Dermis blood vessel endothelial cell (primary cell): ENCODE results near the gene GRID1. TPM values are rescaled to one million over a fixed set of nuclear protein-coding genes. Genes with fewer than 3 reads are reported as not detected.

ENCODE experiments used
- DNase-seq: peaks from one replicate; pipeline ENCODE4 v3.0.0; 2010
- total RNA-seq: library from RNA; depleted of rRNA; stranded (reverse); fragments of >200 nt; gene quantifications from 2 replicates; pipeline ENCODE4 v1.2.3, GENCODE V29; 2014

Gene GRID1
- total RNA-seq, 1 donor from 2014 or later = not detected

DNA sequence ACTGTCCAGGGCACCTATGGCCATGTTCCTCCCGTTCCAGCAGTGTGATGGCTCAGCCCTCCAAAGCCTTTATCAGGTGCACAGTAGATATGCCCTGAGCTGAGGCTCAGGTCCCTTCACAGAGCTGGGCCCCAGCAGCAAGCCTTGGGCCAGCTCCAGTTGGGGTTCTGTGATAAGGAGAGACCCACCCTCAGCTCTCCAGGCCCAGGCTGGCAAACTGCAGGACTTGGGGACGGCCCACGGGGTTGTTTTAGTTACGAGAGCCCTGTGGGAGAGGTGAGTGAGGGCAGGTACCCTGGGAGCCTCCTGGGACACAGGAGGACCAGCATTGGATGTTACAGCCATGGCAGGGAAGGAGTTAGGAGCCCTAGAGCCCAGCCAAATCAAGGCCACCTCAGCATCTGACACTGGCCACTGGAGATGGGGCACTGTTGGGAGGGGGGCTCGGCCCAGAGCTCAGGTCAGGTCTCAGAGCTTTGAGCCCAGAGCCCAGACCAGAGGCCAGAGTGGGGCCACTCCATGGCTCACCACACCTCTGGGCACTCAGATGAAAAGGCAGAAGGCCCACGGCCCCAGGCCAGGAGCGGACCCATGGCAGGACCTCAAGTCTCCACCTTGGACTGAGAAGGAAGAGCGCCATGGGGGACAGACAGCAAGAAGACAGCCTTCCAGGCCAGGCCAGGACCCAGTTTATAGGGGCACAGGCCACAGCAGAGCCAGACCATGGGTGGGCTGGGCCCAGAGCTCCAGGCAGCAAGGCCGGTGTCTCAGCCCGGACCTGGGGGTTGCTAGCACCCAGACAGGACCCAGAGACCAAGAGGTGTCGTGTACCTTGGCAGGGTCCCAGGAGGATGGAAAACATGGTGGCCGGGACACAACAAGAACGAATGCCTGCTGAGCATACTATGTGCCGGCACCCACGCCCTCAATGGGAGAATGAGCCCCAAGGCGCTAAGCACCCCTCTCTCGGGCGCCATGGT, 12.8 kb downstream of the GRID1 start:
- DNase-seq = no peak

DNA sequence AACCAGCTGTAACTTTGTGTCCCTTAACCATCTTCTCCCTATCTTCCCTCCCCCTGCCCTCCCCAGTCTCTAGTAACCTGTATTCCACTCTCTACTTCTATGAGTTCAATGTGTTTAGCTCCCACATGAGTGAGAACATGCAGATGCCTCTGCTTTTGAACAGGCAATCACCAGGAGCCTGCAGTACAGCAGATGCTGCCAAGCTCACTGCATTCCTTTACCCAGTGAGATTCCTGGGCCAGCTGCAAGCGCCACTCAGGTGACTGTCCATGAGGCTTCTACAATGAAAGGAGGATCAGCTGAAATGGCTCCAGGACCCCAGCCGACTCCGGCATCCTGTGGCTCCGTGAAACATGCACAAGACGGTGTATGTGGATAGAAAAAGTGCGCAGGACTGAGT, 15.7 kb downstream of the GRID1 start:
- DNase-seq = no peak

GRCh38 chr10:86349940-86350630, 16.5 kb downstream of the GRID1 start:
- no peak for DNase-seq

GRCh38 chr10:86349474-86349873, 17.1 kb downstream of the GRID1 start:
- peak; percentile 30 for DNase-seq

DNA sequence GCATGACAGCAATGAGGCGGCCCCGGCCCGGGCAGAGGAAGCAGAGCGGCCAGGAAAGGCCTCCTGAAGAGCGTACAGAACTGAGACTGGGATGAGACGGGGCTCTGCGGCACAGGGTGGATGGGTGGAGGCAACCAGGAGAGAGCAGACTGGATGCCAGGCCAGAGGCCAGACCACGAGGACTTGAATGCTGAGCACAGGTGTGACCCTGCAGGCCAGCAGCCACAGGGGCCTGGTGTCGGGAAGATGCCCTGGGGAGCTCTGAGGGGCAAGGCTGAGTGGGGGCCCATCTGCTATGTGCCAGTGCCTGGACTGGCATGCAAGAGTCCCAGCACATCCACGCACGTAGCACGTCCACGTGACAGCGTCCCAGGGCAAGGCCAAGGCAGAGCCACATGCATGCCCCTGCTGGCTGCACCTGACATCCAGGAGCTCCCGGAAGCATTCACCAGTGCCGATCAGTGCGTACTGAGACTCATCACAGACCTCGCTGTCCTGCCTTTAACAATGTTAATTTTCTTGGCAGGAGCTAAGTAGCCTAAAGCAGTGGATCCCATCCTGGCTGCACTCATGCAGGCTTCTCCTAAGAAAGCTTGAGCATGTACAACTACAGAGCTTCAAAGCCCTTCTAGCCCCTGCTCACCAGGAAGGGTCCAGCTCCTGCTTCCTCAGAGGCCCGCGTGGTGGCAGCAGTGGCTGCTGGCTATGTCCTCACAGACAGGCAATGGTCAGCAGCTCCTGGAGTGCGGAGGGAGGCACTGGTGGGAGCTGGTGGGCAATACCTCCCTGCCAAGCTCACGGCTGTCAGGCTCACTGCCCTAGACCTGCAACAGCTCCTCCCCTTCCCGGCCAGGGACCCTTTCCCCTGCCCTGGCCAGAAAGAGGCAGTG, 18.0 kb downstream of the GRID1 start:
- peak; percentile 18 for DNase-seq

GRCh38 chr10:86347856-86348255, 18.7 kb downstream of the GRID1 start:
- no peak for DNase-seq

DNA sequence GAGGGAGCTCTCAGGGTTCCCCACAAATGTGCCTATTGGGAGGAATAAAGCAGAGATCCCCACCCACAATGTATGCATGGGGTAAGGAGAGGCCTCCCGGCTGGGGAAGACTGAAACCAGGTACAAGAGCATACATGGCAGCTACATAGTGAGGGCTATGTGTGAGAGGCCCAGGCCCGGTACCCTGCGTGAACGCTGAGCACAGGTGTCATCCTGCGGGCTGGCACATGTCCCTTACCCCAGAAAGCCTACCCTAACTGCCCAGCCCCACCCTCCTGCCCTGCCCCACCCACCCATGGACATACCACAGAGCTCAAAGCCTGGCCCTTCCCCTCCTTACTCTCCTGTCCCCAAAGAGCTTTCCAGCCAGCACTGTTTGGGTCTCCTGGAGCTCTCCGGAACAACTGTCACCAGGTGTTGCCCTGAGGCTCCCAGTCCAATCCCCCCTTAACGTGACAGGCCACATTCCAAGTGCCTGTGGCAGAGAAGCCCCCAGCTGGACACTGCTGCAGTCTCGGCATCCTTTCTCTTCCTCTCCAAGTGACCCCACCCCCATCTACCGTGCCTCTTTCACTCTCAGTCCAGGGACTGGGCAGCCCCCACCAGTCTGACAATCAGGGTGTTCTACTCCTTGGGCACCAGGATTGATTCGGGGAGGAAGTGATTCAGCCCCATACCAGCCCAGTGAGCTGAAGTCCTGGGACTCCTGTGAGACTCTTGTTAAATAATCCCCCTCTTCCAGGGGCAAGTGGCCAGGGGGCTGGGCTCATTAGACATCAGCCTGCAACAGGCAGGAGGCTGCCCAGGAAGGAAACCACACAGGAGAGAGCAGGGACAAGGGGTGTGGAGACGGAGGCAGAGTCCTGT, 19.6 kb downstream of the GRID1 start:
- no peak for DNase-seq

- DNase-seq = no peak
Measured at GRCh38 chr10:86345859-86346798, 20.5 kb downstream of the GRID1 start.

DNA sequence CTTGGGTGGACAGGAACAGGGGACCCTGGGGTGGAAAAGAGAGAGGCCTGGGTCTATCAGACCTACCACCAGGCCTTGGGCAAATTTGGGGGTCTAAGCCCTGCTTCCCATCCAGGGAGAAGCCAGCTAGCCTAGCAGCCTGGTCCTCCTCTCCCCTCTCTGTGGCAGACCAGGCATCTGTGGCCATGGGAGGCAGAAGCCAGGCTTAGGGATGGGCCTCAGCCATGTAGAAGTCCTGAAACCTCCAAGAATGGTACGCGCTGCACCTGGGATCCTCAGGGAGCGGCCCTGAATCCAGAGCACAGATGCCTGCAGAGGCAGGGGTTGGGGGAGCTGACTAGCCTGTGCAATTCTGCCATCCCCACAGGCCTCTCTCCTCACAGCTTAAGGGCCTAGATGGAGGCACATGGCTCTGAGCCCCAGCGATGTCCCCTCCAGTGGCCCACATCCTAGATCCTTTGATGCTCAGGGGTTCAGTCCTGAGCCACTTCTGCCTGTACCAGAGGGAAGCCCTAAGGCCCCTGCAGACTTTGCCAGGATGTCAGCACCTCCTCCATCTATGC, 21.2 kb downstream of the GRID1 start:
- DNase-seq = no peak

- DNase-seq = no peak
Measured at GRCh38 chr10:86344714-86345161, 21.9 kb downstream of the GRID1 start.

DNA sequence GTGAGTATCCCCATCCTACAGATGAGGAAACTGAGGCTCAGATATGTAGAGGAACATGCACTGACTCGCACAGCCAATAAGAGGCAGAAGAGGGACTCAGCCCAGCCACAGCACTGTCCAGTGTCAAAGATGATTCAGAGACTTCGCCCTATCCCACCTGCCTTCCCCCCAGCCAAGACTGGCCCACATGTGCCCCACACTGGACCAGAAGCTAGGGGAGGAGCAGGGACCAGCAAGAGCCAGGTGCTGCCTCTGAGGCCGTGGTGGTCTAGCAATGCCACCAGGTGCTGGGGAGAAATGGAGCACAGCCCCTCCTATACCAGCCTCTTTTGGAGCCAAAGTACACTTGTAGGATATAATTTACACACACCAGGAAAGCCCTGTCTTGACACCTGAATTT, 22.3 kb downstream of the GRID1 start:
- no peak for DNase-seq

DNA sequence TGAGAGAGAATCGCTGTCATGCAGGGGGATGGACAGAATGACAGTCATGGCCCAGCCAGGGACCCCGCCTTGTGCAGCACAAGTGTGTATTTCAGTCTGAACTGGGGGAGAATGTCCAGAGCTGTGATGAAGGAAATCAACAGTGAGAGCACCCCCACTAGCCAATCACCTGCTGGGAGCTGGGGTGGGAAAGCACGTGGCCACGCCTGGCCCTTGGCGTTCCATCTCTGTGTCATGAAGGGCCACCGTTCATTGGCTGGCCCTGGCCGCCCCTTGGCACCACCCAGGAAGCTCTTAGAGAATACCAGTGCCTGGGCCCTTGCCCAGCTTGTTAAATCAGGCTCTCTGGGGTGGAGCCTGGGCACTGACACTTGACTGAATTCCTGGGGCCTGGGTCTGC, 22.8 kb downstream of the GRID1 start:
- no peak for DNase-seq

DNA sequence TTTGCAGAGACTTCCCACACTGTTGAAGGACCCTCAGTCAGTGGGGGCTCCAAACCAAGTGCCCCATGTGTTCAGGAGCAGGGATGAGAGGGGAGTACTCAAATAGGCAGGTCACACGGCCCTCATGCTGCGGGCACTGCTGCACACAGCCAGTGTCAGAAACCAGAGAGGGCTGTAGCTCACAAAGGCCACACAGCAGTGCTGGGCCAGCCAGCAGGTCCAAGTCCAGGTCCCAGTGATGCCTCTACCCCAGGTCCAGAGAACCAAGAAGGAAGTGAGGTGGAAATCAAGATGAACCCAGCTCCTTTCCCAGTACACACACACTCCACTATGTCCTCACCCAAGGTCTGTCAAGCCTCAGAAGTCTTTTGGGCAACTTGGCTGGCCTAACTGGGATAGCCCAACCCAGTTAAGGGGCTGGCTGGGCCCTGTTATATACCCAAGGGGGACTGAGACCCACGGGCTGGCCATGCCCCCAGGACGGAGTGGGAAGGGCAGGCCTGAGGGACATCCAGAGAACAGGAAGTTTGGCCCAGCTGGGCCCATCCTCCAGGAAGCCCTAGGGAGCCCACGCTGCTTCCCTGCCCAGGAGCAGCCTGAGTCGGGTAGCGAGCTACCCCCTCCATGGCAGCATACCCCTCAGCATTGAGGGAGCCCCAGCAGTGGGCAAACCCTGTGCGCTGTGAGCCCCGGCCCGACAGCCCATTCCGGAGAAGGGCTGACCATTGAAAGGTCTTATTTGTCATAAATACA, 24.3 kb downstream of the GRID1 start:
- no peak for DNase-seq

DNA sequence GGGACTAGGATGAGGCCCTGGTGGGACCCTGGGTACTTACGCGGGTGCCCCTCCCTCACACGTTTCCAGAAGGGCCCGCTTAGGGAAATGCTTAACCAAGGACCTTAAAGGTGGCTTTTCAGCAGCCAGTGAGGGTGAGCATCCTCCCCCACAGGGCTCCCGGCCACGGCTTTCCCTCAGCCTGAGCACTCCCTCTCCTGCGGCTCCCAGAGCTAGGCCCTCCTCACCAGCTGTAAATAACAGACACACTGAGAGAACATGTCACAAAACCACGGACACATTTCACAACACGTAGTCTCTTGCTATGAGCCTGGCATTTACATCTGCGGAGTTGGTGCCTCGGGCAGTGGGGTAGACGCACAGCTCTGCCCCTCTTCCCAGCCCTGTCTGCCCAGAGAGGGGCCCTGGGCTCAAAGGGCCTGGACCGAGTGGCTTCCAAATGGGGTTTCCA, 25.2 kb downstream of the GRID1 start:
- no peak for DNase-seq

GRCh38 chr10:86340991-86341260, 25.7 kb downstream of the GRID1 start:
- DNase-seq = no peak

DNA sequence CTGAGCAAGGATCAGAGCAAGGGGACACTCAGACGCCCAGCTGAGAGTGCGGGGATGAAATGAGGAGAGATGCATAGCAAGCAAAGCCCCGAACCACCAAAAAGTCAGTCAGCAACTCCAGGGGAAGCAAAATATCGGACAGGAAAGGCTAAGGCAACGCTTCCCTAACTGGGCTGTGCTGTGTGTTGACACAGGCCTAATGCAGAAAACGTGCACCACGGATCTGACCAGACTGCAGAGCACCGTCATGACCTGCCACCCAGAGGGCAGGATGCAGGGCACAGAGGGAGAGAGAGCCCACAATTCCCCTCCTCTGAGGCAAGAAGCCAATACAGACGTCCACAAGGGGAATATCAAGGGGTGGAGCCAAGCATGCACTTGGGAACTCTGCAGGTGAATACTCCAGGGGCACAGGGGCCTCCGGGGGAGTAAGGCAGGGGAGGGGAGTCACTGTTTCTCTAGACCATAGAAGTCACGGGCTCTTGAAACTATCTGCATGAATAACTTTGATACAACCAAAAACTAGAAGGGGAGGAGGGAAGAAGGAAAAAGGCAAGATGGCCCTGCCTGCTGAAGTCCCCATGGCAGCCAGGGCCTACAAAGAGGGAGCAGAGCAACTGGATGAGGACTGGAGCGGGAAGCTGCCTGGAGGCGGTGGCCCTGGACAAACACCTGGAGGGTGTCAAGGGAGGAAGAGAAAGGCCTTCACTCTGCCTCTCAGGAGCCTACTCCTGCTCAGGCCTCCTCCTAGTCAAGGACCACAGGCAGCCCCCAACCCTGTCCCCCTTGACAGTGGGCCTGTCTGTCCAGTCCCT, 26.2 kb downstream of the GRID1 start:
- DNase-seq = no peak

DNA sequence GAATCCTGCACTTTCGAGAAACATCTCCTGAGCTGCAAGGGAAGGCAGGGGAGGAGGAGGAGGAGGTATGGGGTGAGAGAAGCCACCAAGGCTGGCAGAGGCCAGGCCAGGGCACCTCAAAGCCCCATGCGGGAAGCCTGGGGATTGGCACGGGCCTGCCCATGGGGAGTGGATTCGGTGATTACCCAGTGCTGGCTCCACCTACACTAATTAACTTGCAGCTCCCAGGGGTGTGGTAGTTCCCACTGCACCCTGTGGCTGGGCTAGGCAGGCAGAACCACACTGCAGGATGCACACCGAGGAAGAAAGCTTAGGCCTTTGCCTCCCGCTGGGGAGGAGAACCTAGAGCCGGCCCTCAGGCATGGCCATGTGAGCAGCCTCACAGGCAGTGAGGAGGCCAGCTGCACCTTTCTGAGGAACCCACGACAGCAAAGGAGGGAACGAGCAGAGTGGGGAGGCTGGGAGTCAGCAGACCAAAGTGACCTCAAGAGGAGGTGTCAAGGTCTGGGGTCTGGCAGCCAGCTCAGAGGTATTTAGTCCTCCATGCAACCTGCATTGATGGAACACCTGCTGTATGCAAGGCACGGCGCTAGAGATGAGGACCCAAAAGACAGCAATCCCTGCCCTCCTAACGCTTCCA, 27.2 kb downstream of the GRID1 start:
- DNase-seq = no peak

DNA sequence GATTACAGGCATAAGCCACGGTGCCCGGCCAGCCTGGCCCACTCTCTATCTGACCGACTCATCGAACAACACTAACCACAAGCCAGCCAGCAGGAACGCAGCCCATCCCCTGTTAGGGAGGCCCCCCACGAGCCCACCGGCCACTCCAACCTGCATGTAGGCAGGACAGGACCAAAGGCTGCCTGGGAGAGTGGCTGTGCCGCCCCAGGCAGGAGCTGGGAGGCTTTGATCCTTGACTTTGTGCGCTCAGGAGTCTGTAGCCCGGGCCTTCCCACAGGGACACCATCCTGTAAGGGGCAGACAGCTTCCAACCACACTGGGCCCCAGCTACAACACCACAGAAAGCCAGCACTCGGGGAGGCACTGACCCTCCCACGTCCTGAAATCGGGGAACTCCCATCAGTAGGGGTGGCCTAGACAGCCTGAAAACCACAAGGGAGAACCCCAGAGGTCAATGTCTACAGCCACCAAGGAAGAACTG, 29.4 kb downstream of the GRID1 start:
- no peak for DNase-seq
